ENCODE measurements around the gene TAGLN.

The TAGLN gene

GRCh38 chr11:117232092-117232878 is 33.1 kb downstream of the TAGLN start, which contains the start of gene RNF214:
Gene RNF214 (plus strand): TSS chr11:117232671. CDS start chr11:117234273, 1,602 bp downstream.
- DNase-seq: peak; percentile 43 to 44

- DNase-seq: no peak
Observed at GRCh38 chr11:117232911-117233409, 33.8 kb downstream of the TAGLN start.

GRCh38 chr11:117238221-117238620 is 39.1 kb downstream of the TAGLN start:
- no peak for DNase-seq

GRCh38 chr11:117239295-117239694 is 40.1 kb downstream of the TAGLN start:
- DNase-seq: no peak

- no peak for DNase-seq
Observed at GRCh38 chr11:117248341-117248740, 49.2 kb downstream of the TAGLN start.

GRCh38 chr11:117249571-117249970 is 50.4 kb downstream of the TAGLN start:
- no peak for DNase-seq

GRCh38 chr11:117251506-117251905 is 52.3 kb downstream of the TAGLN start:
- DNase-seq: no peak

- DNase-seq: no peak
Observed at GRCh38 chr11:117255966-117256365, 56.8 kb downstream of the TAGLN start.

- no peak for DNase-seq
Observed at GRCh38 chr11:117256573-117256972, 57.4 kb downstream of the TAGLN start.

Measured in NCI-H187 (cell line).